ENCODE measurements around the gene FSD2.
"Not testable (repeated sequence)": the region's sequence is repeated elsewhere in the genome, so short reads cannot be mapped to it uniquely, and the experiment has no call there.

Gene FSD2

DNA sequence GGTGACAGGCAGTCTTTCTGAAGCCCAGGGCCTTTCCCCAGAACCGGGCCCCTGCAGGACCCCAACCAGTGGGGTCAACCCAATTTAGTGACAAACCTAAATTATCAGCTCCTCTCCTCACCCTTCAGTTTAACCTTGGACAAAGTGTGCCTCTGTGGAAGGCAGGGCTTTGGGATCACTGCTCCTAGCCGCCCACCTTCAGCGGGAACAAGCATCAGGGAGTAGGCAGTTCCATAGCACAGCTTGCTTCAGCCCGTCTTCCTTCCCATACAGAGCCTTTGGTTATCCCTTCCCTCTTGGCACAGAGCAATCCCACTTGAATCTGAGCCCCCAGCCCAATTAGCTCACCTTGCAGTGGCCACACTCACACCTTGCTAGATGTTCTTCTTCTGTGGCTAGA, 90.9 kb downstream of the FSD2 start:
- no peak for DNase-seq

DNA sequence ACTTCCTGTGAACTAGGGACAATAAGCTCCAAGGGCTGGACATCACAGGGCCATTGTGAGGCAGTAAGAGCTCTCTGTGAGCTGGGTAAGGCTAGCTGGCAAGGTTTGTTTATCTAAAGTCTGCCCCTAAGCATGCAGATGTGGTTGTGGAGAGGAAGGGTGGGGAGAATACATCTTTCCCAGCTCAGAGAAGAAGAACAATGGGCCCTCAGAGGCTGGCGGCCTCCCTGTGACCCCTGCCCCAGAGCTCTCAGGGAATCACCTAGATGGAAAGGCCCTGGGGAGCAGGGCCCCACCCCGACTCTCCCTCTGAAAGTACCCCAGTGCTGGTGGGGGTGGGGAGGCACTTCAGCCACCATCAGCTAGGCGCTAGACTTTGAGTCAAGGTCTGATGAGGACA, 91.9 kb downstream of the FSD2 start:
- no peak for DNase-seq

GRCh38 chr15:82712036-82712435, 93.8 kb downstream of the FSD2 start:
- no peak for DNase-seq

- no peak for DNase-seq
These were observed 94.9 kb downstream of the FSD2 start for GRCh38 chr15:82710926-82711490.

GRCh38 chr15:82710208-82710555, 95.7 kb downstream of the FSD2 start:
- DNase-seq = no peak

DNA sequence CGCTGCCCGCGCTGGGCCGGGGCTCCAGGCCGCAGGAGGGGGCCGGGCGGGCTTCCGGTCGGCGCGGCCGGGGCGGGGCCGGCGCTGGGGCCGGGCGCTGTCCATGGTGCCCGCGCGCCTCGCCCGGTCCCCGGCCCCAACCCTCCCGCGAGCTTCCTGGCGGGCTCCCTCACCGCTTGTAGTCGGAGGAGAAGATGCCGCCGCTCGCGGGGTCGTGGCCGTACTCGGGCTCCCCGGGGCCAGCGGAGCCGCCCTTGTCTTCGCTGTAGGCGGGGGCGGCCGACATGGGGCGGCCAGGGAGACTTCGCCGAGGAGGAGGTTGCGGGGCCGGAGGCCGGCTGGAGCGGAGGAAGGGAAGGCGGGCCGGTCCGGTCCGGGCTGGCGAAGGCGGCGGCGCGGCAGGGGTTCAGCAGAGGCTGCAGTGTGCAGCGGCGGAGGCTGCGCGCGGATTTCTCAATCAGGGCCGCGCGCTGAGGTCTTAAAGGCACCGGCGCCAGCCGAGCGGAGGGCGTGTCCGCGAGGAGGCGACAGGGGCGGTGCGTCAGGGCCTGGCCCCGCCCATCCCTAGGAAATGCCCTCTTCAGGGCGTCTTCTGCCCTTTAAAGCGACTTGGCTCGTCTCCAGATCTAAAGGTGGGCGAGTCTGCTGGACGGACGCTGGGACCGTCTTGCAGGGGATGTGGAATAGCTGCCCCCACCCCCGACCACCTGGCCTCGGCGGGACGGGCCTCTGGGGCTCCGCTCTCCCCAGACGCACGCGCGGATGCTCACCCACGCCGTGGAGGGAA, 96.3 kb downstream of the FSD2 start, which contains the start of gene AP3B2:
TSS of gene AP3B2 (minus strand) at position 455 of the 787 bp plus-strand sequence. CDS start at position 286, 169 bp downstream.
- DNase-seq = peak; percentile 72

DNA sequence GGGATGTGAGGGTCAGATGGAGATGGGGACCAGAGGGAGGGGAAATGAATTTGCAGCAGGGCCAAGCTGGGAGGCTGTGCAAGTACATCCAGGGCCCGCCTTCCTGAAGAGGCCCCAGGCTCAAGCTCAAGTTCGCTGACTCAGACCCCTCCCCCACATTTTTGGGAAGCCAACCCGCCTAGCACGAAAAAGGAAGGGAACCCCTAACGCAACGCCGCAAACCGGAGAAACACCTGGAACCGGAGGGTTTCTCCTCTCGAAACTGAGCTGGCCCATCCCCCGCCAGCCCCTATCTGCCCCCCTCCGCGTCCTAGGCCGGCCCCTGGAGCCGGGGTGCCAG, 96.8 kb downstream of the FSD2 start:
- DNase-seq = no peak

DNA sequence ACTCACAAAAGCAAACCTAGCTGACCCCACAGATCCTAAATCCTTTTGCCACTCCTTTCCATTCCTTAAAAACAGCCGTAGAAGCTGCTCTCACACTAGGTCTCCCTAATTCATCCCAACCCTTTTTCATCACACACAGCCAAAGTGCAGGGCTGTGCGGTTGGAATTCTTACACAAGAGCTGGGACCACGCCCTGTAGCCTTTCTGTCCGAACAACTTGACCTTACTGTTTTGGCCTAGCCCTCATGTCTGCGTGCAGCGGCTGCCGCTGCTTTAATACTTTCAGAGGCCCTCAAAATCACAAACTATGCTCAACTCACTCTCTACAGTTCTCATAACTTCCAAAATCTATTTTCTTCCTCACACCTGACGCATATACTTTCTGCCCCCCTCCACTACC, 100.0 kb downstream of the FSD2 start:
- DNase-seq = not testable (repeated sequence)

All from NCI-H1417 treated with DMSO at 0.1 percent for 48 hours (cell line).